MG63 (cell line): ENCODE measurements around the gene WDR47. TPM values are rescaled to one million over a fixed set of nuclear protein-coding genes. Genes with fewer than 3 reads are reported as not detected.
"Not testable (repeated sequence)": the region's sequence is repeated elsewhere in the genome, so short reads cannot be mapped to it uniquely, and the experiment has no call there.

Experiments used
- DNase-seq: peaks from one replicate; pipeline ENCODE4 v3.0.0-alpha.2; 2020
- H3K27me3 ChIP-seq: fragments of 250-450 bp; sonication (Bioruptor Pico); 2 replicates; pipeline ENCODE4 v1.5.1; 2020; ENCODE audit warnings: mild to moderate bottlenecking, moderate library complexity
- H3K36me3 ChIP-seq: fragments of 250-450 bp; sonication (Bioruptor Pico); 2 replicates; pipeline ENCODE4 v1.5.1; 2020; ENCODE audit warnings: mild to moderate bottlenecking, moderate library complexity
- H3K4me3 ChIP-seq: fragments of 250-450 bp; sonication (Bioruptor Pico); 2 replicates; pipeline ENCODE4 v1.5.1; 2020; ENCODE audit warnings: mild to moderate bottlenecking, moderate library complexity
- H3K9me3 ChIP-seq: fragments of 250-450 bp; sonication (Bioruptor Pico); 2 replicates; pipeline ENCODE4 v1.5.1; 2020; ENCODE audit warnings: mild to moderate bottlenecking, moderate library complexity
- total RNA-seq: library from RNA; depleted of rRNA; stranded (reverse); fragments of >200 nt; shearing (Covaris generic); gene quantifications from 2 replicates; pipeline ENCODE4 v1.2.3, GENCODE V29; 2014; ENCODE audit warnings: low replicate concordance

Gene WDR47
- total RNA-seq, 1 experiment from 2014 or later = 19.5 TPM

DNA sequence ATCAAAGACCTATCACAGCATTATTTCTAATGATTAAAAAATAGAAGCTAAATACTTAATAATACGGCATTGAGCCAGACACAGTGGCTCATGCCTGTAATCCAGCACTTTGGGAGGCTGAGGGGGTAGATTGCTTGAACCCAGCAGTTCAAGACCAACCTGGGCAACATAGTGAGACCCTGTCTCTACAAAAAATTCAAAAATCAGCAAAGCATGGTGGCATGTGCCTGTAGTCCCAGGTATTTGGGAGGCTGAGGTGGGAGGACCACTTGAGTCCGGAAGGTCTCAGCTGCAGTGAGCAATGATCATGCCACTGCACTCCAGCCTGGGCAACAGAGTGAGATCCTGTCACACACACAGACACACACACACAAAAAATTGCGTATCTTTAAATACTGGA is 23.2 kb upstream of the WDR47 start:
- peaks cover 79% of the 10 kb centered on the region for H3K36me3 ChIP-seq
- no peaks in the 10 kb centered on the region for H3K27me3 ChIP-seq
- H3K4me3 ChIP-seq = no peak overlapping the region
- H3K9me3 ChIP-seq = no peaks in the 10 kb centered on the region; the same call in 1 of the 2 replicates
- no peak for DNase-seq

DNA sequence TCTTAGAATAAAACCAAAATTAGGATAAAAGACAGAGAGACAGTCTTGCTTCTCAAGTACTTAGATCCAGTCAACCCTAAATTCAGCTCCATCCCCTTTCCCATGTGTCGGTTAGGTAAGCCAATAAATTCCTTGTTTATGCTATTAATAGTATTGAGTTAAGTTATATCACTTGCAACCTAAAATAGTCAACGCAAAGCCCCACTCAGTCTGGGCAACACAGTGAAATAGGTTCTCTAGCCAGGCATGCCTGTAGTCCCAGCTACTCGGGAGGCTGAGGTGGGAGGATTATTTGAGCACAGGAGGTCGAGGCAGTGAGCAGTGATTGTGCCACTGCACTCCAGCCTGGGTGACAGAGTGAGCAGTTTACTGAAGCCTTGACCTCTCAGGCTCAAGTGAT is 19.3 kb upstream of the WDR47 start:
- H3K36me3 ChIP-seq = peaks cover 41% of the 10 kb centered on the region
- no peaks in the 10 kb centered on the region for H3K27me3 ChIP-seq
- H3K4me3 ChIP-seq = no peak overlapping the region
- H3K9me3 ChIP-seq = no peaks in the 10 kb centered on the region
- no peak for DNase-seq

DNA sequence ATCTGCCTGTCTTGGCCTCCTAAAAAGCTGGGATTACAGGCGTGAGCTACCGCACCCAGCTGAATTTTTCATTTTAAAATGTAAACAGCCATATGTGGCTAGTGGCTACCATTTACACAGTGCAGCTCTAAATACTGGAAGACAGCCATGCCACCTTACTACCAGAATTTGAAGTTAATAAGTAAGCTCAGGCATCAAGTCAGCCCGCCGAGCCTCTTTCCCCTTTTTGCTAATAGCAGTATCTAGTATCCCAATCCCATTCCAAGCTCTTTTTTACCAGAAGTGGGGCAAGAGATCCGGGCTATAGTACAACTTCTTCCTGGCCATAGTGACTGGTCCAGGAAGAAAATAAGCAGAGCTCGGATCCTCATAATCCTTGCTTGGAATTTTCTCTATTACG is 18.8 kb upstream of the WDR47 start:
- no peaks in the 10 kb centered on the region for H3K27me3 ChIP-seq
- no peak for DNase-seq
- no peak overlapping the region for H3K4me3 ChIP-seq
- no peaks in the 10 kb centered on the region for H3K9me3 ChIP-seq
- H3K36me3 ChIP-seq = peaks cover 37% of the 10 kb centered on the region

DNA sequence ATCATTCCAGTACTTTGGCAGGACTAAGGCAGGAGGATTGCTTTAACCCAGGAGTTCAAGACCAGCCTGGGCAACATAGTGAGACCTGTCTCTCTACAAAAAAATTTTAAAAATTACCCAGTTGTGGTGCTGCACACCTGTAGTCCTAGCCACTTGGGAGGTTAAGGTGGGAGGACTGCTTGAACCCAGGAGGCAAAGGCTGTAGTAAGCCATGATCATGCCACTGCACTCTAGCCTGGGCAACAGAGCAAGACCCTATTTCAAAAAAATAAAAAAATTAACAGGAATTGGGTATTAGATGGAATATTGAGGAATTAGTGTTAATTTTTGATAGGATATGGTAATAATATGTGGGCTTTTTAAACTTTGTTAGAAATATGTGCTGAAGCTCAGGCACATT is 17.1 kb upstream of the WDR47 start:
- H3K9me3 ChIP-seq = no peaks in the 10 kb centered on the region
- H3K36me3 ChIP-seq = peaks cover 21% of the 10 kb centered on the region
- no peaks in the 10 kb centered on the region for H3K27me3 ChIP-seq
- H3K4me3 ChIP-seq = no peak overlapping the region
- no peak for DNase-seq

DNA sequence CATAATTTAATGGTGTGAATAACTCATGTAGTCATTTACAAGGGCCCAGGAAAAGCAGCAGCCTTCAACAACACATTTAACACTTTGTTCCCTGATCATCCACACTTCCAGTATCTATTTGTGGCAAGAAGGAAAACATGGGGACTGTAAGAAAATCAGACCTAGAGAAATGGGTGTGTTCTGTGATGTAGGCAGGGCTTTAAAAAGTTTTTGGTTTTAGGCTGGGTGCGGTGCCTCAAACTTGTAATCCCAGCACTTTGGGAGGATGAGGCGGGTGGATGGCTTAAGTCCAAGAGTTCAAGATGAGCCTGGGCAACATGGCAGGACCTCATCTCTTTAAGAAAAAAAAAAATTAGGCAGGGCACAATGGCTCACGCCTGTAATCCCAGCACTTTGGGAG is 14.2 kb upstream of the WDR47 start:
- H3K4me3 ChIP-seq = no peak overlapping the region
- DNase-seq = no peak
- H3K36me3 ChIP-seq = peaks cover 1% of the 10 kb centered on the region; the same call in 1 of the 2 replicates
- no peaks in the 10 kb centered on the region for H3K27me3 ChIP-seq
- H3K9me3 ChIP-seq = no peaks in the 10 kb centered on the region

DNA sequence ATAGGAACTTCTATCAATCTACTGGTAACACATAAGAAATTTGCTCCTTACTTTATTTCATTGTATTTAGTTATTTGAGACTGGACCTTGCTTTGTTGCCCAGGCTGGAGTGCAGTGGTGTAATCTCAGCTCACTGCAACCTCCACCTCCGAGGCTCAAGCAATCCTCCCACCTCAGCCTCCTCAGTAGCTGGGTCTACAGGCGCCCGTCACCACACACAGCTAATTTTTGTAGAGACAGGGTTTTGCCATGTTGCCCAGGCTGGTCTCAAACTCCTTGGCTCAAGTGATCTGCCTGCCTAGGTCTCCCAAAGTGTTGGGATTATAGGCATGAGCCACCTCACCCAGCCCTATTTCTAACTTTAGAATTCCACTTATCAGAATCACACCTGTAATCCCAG is 10.2 kb upstream of the WDR47 start:
- not testable (repeated sequence) for H3K9me3 ChIP-seq, H3K36me3 ChIP-seq, DNase-seq

DNA sequence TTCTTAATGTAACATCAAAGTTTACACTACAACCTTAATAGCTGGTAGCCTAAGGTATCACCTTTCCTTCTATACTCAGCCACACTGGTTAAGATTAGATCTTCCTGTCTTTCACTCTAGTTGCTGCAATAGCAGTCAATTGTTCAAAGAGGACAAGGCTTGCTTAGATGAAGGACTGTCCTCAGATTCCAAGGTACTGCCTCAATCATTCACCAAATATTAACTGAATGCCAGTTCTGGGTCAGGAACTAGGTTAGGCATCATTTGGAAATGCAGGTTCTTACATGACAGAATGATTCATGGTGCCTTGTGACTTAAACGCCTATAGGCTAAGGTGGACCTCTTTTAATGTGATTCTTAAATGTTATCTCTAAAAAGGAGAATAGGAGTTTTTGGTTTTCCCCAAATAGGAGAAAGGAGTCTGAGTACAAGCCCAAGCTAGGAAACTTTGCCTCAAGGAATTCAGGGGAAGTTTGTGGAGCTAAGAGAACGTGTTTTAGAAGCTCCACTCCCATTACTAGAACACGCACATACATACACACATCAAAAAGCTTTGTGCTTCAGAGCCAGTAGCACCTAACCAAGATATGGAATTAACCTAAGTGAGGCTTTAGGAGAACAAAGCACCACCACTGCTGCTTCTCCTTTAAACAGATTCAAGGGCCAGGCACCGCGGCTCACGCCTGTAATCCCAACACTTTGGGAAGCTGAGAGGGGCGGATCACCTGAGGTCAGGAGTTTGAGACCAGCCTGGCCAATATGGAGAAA is 8.5 kb upstream of the WDR47 start:
- Histone ChIP-seq H3K9me3 (no peaks in the 10 kb centered on the region), H3K4me3 (no peak overlapping the region), H3K36me3 (no peaks in the 10 kb centered on the region), H3K27me3 (no peaks in the 10 kb centered on the region; the same call in 1 of the 2 replicates)
- no peak for DNase-seq

More for the DNA sequence above, 10.2 kb upstream of the WDR47 start:
- not testable (repeated sequence) for H3K4me3 ChIP-seq, H3K27me3 ChIP-seq

DNA sequence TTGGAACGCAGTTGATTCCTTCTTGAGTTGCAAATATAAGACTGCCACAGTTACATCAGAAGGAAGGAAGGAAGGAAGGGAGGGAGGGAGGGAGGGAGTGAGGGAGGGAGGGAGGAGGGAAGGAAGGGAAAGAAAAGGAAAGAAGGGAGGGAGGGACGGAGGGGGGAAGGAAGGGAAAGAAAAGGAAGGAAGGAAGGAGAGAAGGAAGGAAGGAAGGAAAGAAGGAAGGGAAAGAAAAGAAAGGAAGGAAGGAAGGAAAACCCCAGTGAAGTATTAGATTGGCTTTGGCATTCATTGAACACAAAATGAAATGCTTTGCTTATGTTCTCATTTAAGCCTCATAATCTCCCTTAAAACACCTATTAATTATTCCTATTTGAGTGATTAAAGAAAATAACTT is 6.4 kb upstream of the WDR47 start:
- Histone ChIP-seq H3K9me3 (no peaks in the 10 kb centered on the region), H3K36me3 (no peaks in the 10 kb centered on the region), H3K4me3 (no peak overlapping the region), H3K27me3 (no peaks in the 10 kb centered on the region; the same call in 1 of the 2 replicates)
- DNase-seq = no peak

DNA sequence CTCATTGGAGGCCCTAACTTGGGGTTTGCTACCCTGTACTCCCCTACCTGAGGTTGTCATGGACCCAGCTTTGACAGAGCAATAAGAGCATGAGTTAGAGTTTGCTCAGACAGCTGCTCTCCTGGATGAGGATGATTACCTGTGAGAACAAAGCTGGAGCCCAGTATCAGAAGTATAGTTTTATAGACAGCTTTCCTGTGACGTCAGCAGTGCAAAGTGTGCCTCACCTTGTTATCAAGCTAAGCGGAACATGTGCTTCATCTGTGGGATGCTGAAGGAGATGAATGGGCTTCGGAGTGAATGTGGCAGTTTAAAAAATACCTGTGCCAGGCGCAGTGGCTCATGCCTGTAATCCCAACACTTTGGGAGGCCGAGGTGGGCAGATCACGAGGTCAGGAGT is 5.4 kb upstream of the WDR47 start:
- no peak for DNase-seq
- no peaks in the 10 kb centered on the region for H3K9me3 ChIP-seq
- no peaks in the 10 kb centered on the region; the same call in 1 of the 2 replicates for H3K27me3 ChIP-seq
- H3K36me3 ChIP-seq = no peaks in the 10 kb centered on the region
- no peak overlapping the region for H3K4me3 ChIP-seq

DNA sequence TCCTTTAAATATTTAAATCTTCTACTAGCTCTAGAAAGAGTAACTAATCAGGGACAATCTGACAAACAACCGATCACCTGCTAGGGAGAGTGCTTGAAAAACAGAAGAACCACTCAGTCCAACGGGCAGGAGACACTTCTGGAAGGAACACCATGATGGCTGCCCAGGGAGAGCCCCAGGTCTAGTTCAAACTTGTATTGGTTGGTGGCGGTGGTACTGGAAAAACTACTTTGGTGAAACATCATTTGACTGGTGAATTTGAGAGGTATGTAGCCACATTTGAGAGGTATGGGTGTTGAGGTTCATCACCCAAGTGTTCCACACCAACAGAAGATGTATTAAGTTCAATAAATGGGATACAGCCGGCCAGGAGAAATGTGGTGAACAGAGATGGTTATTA is 4.8 kb upstream of the WDR47 start:
- H3K4me3 ChIP-seq = no peak overlapping the region
- no peak for DNase-seq
- H3K36me3 ChIP-seq = no peaks in the 10 kb centered on the region
- H3K27me3 ChIP-seq = no peaks in the 10 kb centered on the region; the same call in 1 of the 2 replicates
- no peaks in the 10 kb centered on the region for H3K9me3 ChIP-seq

DNA sequence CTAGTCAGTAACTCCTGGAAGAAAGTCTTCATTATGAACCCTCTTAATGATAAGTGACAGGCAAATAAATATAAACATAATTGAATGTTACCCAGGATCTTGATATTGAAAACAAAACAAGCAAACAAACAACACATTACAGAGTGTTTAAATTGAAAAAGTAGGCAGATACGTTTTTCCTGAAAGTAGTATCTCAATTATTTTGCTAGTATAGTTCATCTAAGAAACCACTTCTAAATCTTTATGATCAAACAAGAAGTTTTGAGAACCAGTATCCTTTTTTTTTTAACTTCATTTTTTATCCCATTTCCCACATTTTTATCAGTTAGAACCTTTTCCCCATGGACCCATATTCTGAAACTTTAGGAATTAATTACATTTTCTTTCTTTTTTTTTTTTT is 3.7 kb upstream of the WDR47 start:
- no peak for DNase-seq
- Histone ChIP-seq H3K4me3 (no peak overlapping the region), H3K36me3 (no peaks in the 10 kb centered on the region), H3K9me3 (no peaks in the 10 kb centered on the region), H3K27me3 (no peaks in the 10 kb centered on the region; the same call in 1 of the 2 replicates)

DNA sequence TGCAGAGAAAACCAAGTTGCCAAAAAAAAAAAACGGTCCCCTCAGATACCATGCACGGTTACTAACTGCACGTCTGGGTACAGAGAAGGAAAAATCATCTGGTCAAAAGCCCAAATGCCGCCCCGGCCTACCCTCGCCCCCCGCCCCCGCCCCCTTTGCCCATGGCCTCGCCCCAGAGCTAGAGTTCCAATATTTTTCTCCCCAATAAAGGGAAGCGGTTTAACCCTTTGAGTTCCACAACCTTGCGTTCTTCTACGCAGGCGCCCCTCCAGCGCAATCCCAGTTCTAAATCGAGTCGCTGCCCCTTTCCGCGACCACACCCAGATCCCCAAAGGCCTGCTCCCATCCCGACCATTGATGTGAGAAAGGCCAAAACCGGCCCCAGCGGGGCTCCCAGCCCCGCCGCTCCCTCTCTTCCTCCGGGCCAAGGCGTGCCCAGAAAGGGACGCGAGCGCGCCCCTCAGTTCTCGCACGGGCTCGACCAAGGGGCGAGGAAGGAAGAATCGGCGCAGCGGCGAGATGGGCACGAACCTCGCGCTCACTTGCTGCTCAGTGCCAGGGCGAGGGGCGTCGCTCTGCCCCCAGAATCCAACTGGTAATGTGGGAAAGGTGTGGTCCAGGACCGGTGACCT is 797 bp downstream of the WDR47 start:
- Histone ChIP-seq H3K27me3 (no peaks in the 10 kb centered on the region), H3K4me3 (peak overlapping the region; percentile 81), H3K9me3 (no peaks in the 10 kb centered on the region), H3K36me3 (peaks cover 4% of the 10 kb centered on the region; the same call in 1 of the 2 replicates)
- DNase-seq = peak; percentile 54

DNA sequence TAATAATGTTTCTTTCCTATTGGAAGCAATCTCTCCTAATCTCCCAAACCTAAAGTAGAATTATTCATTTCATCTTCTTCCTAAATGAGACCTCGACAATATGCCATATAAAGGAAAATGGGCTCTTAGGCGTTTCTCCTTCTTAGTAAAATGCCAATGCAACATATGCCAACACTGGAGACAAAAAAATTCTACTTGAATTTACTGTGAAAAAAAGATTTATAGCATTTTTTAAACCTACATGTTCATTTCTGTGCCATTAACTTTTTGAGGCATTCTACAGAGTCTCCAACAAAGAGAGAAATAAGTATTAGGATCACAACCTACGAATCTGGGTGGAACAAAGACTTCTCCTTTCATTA is 1.3 kb downstream of the WDR47 start:
- DNase-seq = no peak
- peaks cover 4% of the 10 kb centered on the region; the same call in 1 of the 2 replicates for H3K36me3 ChIP-seq
- H3K9me3 ChIP-seq = no peaks in the 10 kb centered on the region
- H3K4me3 ChIP-seq = peak overlapping the region; percentile 81
- H3K27me3 ChIP-seq = no peaks in the 10 kb centered on the region

DNA sequence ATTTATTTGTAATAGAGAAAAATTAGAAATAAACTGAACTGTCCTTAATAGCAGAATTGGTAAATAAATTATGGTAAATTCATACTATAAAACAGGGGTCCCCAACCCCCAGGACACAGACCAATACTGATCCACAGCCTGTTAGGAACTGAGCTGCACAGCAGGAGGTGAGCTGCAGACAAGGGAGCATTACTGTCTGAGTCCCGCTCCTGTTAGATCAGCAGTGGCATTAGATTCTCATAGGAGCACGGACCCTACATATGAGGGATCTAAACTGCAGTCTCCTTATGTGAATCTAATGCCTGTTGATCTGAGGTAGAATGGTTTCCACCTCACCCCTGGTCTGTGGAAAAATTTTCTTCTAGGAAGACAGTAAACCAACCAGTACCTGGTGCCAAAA is 7.5 kb downstream of the WDR47 start:
- Histone ChIP-seq H3K9me3 (no peaks in the 10 kb centered on the region), H3K36me3 (peaks cover 4% of the 10 kb centered on the region; the same call in 1 of the 2 replicates), H3K4me3 (no peak overlapping the region), H3K27me3 (no peaks in the 10 kb centered on the region)
- DNase-seq = no peak

DNA sequence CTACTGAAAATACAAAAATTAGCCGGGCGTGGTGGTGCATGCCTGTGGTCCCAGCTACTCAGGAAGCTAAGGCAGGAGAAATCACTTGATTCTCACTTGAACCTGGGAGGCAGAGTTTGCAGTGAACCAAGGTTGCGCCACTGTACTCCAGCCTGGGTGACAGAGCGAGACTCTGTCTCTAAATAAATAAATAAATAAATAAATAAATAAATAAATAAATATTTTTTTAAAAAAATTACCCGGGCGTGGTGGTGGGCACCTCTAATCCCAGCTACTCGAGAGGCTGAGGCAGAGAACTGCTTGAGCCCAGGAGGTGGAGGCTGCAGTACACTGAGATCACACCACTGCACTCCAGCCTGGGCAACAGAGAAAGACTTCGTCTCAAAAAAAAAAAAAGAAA is 12.4 kb downstream of the WDR47 start:
- H3K27me3 ChIP-seq, H3K4me3 ChIP-seq, DNase-seq, H3K36me3 ChIP-seq, H3K9me3 ChIP-seq: not testable (repeated sequence)

DNA sequence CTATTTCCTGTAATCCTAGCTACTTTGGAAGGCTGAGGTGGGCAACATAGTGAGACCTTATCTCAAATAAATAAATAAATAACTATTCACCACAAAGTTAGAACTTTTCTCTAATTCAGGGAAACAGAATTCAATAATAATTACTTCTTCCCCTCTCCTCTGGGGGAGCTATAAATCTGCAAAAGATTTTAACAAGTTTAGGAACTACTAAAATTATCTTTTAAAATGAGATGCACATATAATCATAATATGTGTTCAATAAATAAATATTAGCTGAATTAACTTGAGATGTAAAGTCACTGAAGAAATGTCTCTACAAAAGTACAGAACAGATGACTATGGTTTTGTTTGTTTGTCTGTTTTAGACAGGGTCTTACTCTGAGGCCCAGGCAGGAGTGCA is 14.1 kb downstream of the WDR47 start:
- H3K27me3 ChIP-seq = no peaks in the 10 kb centered on the region
- no peaks in the 10 kb centered on the region for H3K9me3 ChIP-seq
- DNase-seq = no peak
- peaks cover 6% of the 10 kb centered on the region for H3K36me3 ChIP-seq
- no peak overlapping the region for H3K4me3 ChIP-seq

DNA sequence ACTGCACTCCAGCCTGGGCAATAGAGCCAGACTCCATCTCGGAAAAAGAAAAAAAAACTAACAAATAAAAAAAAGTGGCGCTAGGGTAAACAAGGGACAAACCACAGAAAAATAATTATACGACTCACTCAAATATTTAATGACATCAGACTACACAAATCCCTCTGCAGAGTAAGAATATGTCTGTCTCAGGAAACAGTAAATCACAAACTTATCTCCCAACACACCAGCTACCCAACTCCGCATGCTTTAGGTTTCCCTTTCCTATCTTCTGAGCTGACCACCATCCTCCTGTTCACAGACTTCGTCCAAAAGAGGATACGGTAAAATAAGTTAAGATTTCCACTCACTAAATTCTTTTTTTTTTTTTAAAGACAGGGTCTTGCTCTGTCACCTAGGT is 16.2 kb downstream of the WDR47 start:
- Histone ChIP-seq H3K9me3 (no peaks in the 10 kb centered on the region), H3K36me3 (peaks cover 6% of the 10 kb centered on the region), H3K4me3 (no peak overlapping the region), H3K27me3 (no peaks in the 10 kb centered on the region)
- no peak for DNase-seq

DNA sequence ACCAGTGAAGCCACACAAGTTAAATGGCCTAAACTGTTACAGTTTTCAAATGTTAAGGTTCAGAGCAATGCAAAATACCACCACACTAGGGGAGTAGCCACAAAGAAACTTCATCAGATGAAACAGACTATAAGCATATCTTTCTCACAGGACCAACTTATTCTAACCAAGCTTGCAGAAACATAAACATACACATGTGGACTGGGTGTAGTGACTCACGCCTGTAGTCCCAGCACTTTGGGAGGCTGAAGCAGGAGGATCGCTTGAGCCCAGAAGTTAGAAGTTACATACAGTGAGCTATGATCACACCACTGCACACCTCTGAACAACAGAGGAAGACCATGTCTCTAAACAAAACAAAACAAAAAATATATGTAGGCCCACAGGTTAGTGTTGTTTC is 17.3 kb downstream of the WDR47 start:
- Histone ChIP-seq H3K36me3 (peaks cover 7% of the 10 kb centered on the region), H3K9me3 (no peaks in the 10 kb centered on the region), H3K4me3 (no peak overlapping the region), H3K27me3 (no peaks in the 10 kb centered on the region)
- peak; percentile 21 for DNase-seq
